Neural progenitor cell (in vitro differentiated cells): ENCODE data around the gene EEF2K. TPM values are rescaled to one million over a fixed set of nuclear protein-coding genes. Genes with fewer than 3 reads are reported as not detected.

Experiments
- DNase-seq: peaks from one replicate; pipeline ENCODE4 v3.0.0-alpha.2; 2016; ENCODE audit warnings: low spot score
- H2AFZ ChIP-seq: fragments of 200-600 bp; sonication (generic); replicated peaks from 2 replicates; pipeline ENCODE4 v1.6.1; 2016; ENCODE audit warnings: antibody characterized with exemption
- H3F3A ChIP-seq: fragments of 200-600 bp; sonication (generic); 2 replicates; pipeline ENCODE4 v1.6.1; 2016; ENCODE audit warnings: antibody characterized with exemption, low read depth
- H3K27ac ChIP-seq: fragments of 200-600 bp; sonication (generic); 2 replicates; pipeline ENCODE4 v1.5.1; 2016; ENCODE audit warnings: mild to moderate bottlenecking
- H3K27me3 ChIP-seq: fragments of 200-600 bp; sonication (generic); 2 replicates; pipeline ENCODE4 v1.6.1; 2016; ENCODE audit warnings: mild to moderate bottlenecking, moderate library complexity
- H3K36me3 ChIP-seq: fragments of 200-600 bp; sonication (generic); 2 replicates; pipeline ENCODE4 v1.5.1; 2016
- H3K4me1 ChIP-seq: fragments of 200-600 bp; sonication (generic); 2 replicates; pipeline ENCODE4 v1.6.1; 2016; ENCODE audit warnings: mixed run types
- H3K4me2 ChIP-seq: fragments of 200-600 bp; sonication (generic); 2 replicates; pipeline ENCODE4 v1.6.1; 2016
- H3K4me3 ChIP-seq: fragments of 200-600 bp; sonication (generic); 2 replicates; pipeline ENCODE4 v1.5.1; 2016
- H3K79me2 ChIP-seq: fragments of 200-600 bp; sonication (generic); 2 replicates; pipeline ENCODE4 v1.6.1; 2016; ENCODE audit warnings: low read depth
- H3K9ac ChIP-seq: fragments of 200-600 bp; sonication (generic); 2 replicates; pipeline ENCODE4 v1.6.1; 2016
- H3K9me3 ChIP-seq: fragments of 200-600 bp; sonication (generic); 2 replicates; pipeline ENCODE4 v1.5.1; 2016; ENCODE audit warnings: low read depth
- H4K20me1 ChIP-seq: fragments of 200-600 bp; sonication (generic); 2 replicates; pipeline ENCODE4 v1.6.1; 2016; ENCODE audit warnings: low read depth
- H3K27ac Mint-ChIP-seq: 3 replicates; pipeline ENCODE4 v1.8.0; 2021; ENCODE audit warnings: mixed read lengths
- H3K27me3 Mint-ChIP-seq: 2 replicates; pipeline ENCODE4 v1.8.0; 2022; ENCODE audit warnings: low read depth, mild to moderate bottlenecking, inconsistent platforms, moderate library complexity, mixed read lengths; ENCODE audit not compliant: insufficient read depth
- H3K36me3 Mint-ChIP-seq: 3 replicates; pipeline ENCODE4 v1.8.0; 2021; ENCODE audit warnings: mixed read lengths
- H3K4me1 Mint-ChIP-seq: 3 replicates; pipeline ENCODE4 v1.8.0; 2021; ENCODE audit warnings: mixed read lengths
- H3K4me3 Mint-ChIP-seq: 3 replicates; pipeline ENCODE4 v1.8.0; 2021; ENCODE audit warnings: mild to moderate bottlenecking, moderate library complexity, mixed read lengths
- H3K9me3 Mint-ChIP-seq: 3 replicates; pipeline ENCODE4 v1.8.0; 2020; ENCODE audit warnings: mixed read lengths
- CTCF ChIP-seq: fragments of 200-600 bp; sonication (generic); IDR thresholded peaks from 2 replicates; pipeline ENCODE4 v1.5.1; 2017; ENCODE audit warnings: antibody characterized with exemption, mild to moderate bottlenecking
- EZH2 ChIP-seq: fragments of 200-600 bp; sonication (generic); IDR thresholded peaks from 2 replicates; pipeline ENCODE4 v1.6.1; 2017; ENCODE audit warnings: antibody characterized with exemption, mild to moderate bottlenecking, moderate library complexity
- EZH2phosphoT487 ChIP-seq: fragments of 200-600 bp; sonication (generic); IDR thresholded peaks from 2 replicates; pipeline ENCODE4 v1.6.1; 2017; ENCODE audit warnings: antibody characterized with exemption
- total RNA-seq: library from RNA; depleted of rRNA; stranded (reverse); fragments of >200 nt; gene quantifications from 2 replicates; pipeline ENCODE4 v1.2.3, GENCODE V29; 2015; ENCODE audit warnings: low replicate concordance

EEF2K gene
- total RNA-seq, 1 donor from 2014 or later: 9.0 TPM

- H3K27ac Mint-ChIP-seq: no peak overlapping the region
- H3K4me1 Mint-ChIP-seq: no peaks in the 10 kb centered on the region
- H3K9me3 ChIP-seq: no peaks in the 10 kb centered on the region
- H3F3A ChIP-seq: no peaks in the 10 kb centered on the region
- no peaks in the 10 kb centered on the region for H3K36me3 ChIP-seq
- no peaks in the 10 kb centered on the region for H3K9me3 Mint-ChIP-seq
- H3K27me3 Mint-ChIP-seq: no peaks in the 10 kb centered on the region
- H3K4me1 ChIP-seq: no peaks in the 10 kb centered on the region
- H4K20me1 ChIP-seq: no peaks in the 10 kb centered on the region
- no peak overlapping the region for H2AFZ ChIP-seq
- no peak overlapping the region for H3K4me2 ChIP-seq
- H3K27ac ChIP-seq: no peak overlapping the region
- H3K27me3 ChIP-seq: no peaks in the 10 kb centered on the region
- H3K36me3 Mint-ChIP-seq: peaks cover 2% of the 10 kb centered on the region
- no peak overlapping the region for H3K4me3 ChIP-seq
- TF ChIP-seq EZH2phosphoT487 (no peak), EZH2 (no peak), CTCF (no peak)
- H3K4me3 Mint-ChIP-seq: no peak overlapping the region
- no peak overlapping the region for H3K9ac ChIP-seq
- DNase-seq: no peak
- no peaks in the 10 kb centered on the region for H3K79me2 ChIP-seq
These were observed 33.2 kb downstream of the EEF2K start for GRCh38 chr16:22239131-22239805.

GRCh38 chr16:22240023-22240710 lies 34.1 kb downstream of the EEF2K start:
- H3K4me3 ChIP-seq: no peak overlapping the region
- H3K9ac ChIP-seq: no peak overlapping the region
- H3K27me3 ChIP-seq: no peaks in the 10 kb centered on the region
- H4K20me1 ChIP-seq: no peaks in the 10 kb centered on the region
- no peaks in the 10 kb centered on the region for H3K79me2 ChIP-seq
- no peaks in the 10 kb centered on the region for H3K4me1 ChIP-seq
- no peaks in the 10 kb centered on the region for H3K9me3 ChIP-seq
- H3K4me3 Mint-ChIP-seq: no peak overlapping the region
- no peaks in the 10 kb centered on the region for H3K4me1 Mint-ChIP-seq
- H2AFZ ChIP-seq: no peak overlapping the region
- no peaks in the 10 kb centered on the region for H3F3A ChIP-seq
- no peaks in the 10 kb centered on the region for H3K9me3 Mint-ChIP-seq
- H3K27ac Mint-ChIP-seq: no peak overlapping the region
- H3K27me3 Mint-ChIP-seq: no peaks in the 10 kb centered on the region
- TF ChIP-seq CTCF (no peak), EZH2 (no peak), EZH2phosphoT487 (no peak)
- H3K36me3 ChIP-seq: no peaks in the 10 kb centered on the region
- no peak for DNase-seq
- no peak overlapping the region for H3K27ac ChIP-seq
- H3K4me2 ChIP-seq: no peak overlapping the region
- H3K36me3 Mint-ChIP-seq: peaks cover 2% of the 10 kb centered on the region

GRCh38 chr16:22250522-22250921 lies 44.4 kb downstream of the EEF2K start:
- no peaks in the 10 kb centered on the region for H3F3A ChIP-seq
- no peak for TF ChIP-seq EZH2
- TF ChIP-seq EZH2phosphoT487: no peak
- TF ChIP-seq CTCF: no peak
- no peak overlapping the region for H2AFZ ChIP-seq
- H3K4me3 ChIP-seq: no peak overlapping the region
- no peaks in the 10 kb centered on the region for H3K9me3 ChIP-seq
- Mint-ChIP-seq H3K27ac (no peak overlapping the region), H3K9me3 (peaks cover 3% of the 10 kb centered on the region), H3K36me3 (peaks cover 9% of the 10 kb centered on the region), H3K4me3 (no peak overlapping the region), H3K4me1 (no peaks in the 10 kb centered on the region), H3K27me3 (peaks cover 3% of the 10 kb centered on the region)
- H3K27ac ChIP-seq: no peak overlapping the region
- no peaks in the 10 kb centered on the region for H4K20me1 ChIP-seq
- no peaks in the 10 kb centered on the region for H3K27me3 ChIP-seq
- H3K9ac ChIP-seq: no peak overlapping the region
- H3K36me3 ChIP-seq: no peaks in the 10 kb centered on the region
- no peak for DNase-seq
- H3K4me2 ChIP-seq: no peak overlapping the region
- no peaks in the 10 kb centered on the region for H3K4me1 ChIP-seq
- no peaks in the 10 kb centered on the region for H3K79me2 ChIP-seq
